IMR-90 (cell line): ENCODE results near the gene RAD21L1. TPM values are rescaled to one million over a fixed set of nuclear protein-coding genes. Genes with fewer than 3 reads are reported as not detected.

Experiments
- ATAC-seq: fragments of 200-7000 bp; cut with Tn5 transposase; 2 replicates; pipeline ENCODE4 v1.9.1; 2020; ENCODE audit warnings: low read depth, mild to moderate bottlenecking, moderate library complexity
- BruUV-seq: library from RNA; stranded (reverse); fragments of 400-500 nt; replicated peaks from 2 replicates; lab custom pipeline; 2021; lab: Mats Ljungman, UMichigan
- CTCF ChIA-PET: fragments of 300-600 bp; formaldehyde crosslinking; extraction: SDS; loops from one replicate; lab custom pipeline; 2021; ENCODE audit warnings: antibody characterized with exemption; lab: Yijun Ruan, JAX
- POLR2A ChIA-PET: fragments of 300-600 bp; sonication (Branson Sonifier 250); formaldehyde crosslinking; loops from one replicate; lab custom pipeline; 2022; ENCODE audit warnings: antibody characterized with exemption; ENCODE audit not compliant: unreplicated experiment; lab: Charles Lee
- DNase-seq: peaks from one replicate; pipeline ENCODE4 v3.0.0; 2013
- H2AFZ ChIP-seq: replicated peaks from 2 replicates; pipeline ENCODE3; 2013; ENCODE audit warnings: low read length, mild to moderate bottlenecking; ENCODE audit not compliant: poor library complexity
- H2AK5ac ChIP-seq: 2 replicates; pipeline ENCODE4 v1.6.1; 2013; ENCODE audit warnings: low read depth, low read length, inconsistent platforms
- H2AK9ac ChIP-seq: replicated peaks from 2 replicates; pipeline ENCODE3; 2013; ENCODE audit warnings: mild to moderate bottlenecking, low read depth, low read length, moderate library complexity; ENCODE audit not compliant: poor library complexity
- H2BK120ac ChIP-seq: 2 replicates; pipeline ENCODE4 v1.6.1; 2013; ENCODE audit warnings: low read depth, low read length, inconsistent platforms
- H2BK15ac ChIP-seq: 3 replicates; pipeline ENCODE4 v1.6.1; 2013; ENCODE audit warnings: low read depth, low read length, inconsistent platforms
- H2BK20ac ChIP-seq: 2 replicates; pipeline ENCODE4 v1.6.1; 2013; ENCODE audit warnings: low read depth, mild to moderate bottlenecking, inconsistent platforms, low read length, moderate library complexity
- H2BK5ac ChIP-seq: 2 replicates; pipeline ENCODE4 v1.6.1; 2013; ENCODE audit warnings: mild to moderate bottlenecking, low read depth, low read length, inconsistent platforms; ENCODE audit not compliant: poor library complexity, severe bottlenecking
- H3K14ac ChIP-seq: replicated peaks from 2 replicates; pipeline ENCODE4 v1.6.1; 2013; ENCODE audit warnings: low read depth, low read length, inconsistent platforms
- H3K18ac ChIP-seq: 2 replicates; pipeline ENCODE4 v1.6.1; 2013; ENCODE audit warnings: low read depth, low read length, control low read depth
- H3K23ac ChIP-seq: 2 replicates; pipeline ENCODE4 v1.6.1; 2013; ENCODE audit warnings: low read depth, low read length, inconsistent platforms
- H3K27ac ChIP-seq: 2 replicates; pipeline ENCODE4 v1.5.1; 2013; ENCODE audit warnings: mild to moderate bottlenecking, control low read depth, low read length; ENCODE audit not compliant: insufficient read depth
- H3K27me3 ChIP-seq: 2 replicates; pipeline ENCODE4 v1.6.1; 2013; ENCODE audit warnings: low read length; ENCODE audit not compliant: control insufficient read depth, insufficient read depth
- H3K36me3 ChIP-seq: 2 replicates; pipeline ENCODE4 v1.6.1; 2013; ENCODE audit warnings: low read length, mixed read lengths; ENCODE audit not compliant: control insufficient read depth, insufficient read depth
- H3K4ac ChIP-seq: 2 replicates; pipeline ENCODE4 v1.6.1; 2013; ENCODE audit warnings: low read depth, low read length, inconsistent platforms
- H3K4me1 ChIP-seq: 2 replicates; pipeline ENCODE4 v1.6.1; 2013; ENCODE audit warnings: low read length, mixed read lengths; ENCODE audit not compliant: control insufficient read depth, insufficient read depth
- H3K4me2 ChIP-seq: 2 replicates; pipeline ENCODE4 v1.6.1; 2013; ENCODE audit warnings: low read depth, mild to moderate bottlenecking, control low read depth, low read length, moderate library complexity
- H3K4me3 ChIP-seq: 2 replicates; pipeline ENCODE4 v1.5.1; 2013; ENCODE audit warnings: low read depth, mild to moderate bottlenecking, control low read depth, low read length, moderate library complexity; ENCODE audit not compliant: insufficient read depth
- H3K56ac ChIP-seq: 2 replicates; pipeline ENCODE4 v1.6.1; 2013; ENCODE audit warnings: low read length, inconsistent platforms; ENCODE audit not compliant: insufficient read depth; ENCODE audit errors: extremely low read depth
- H3K79me1 ChIP-seq, 2 experiments: 2 replicates each; pipeline ENCODE4 v1.6.1; 2013; ENCODE audit warnings: low read length in 2 of 2, inconsistent platforms in 1 of 2, low read depth in 1 of 2
- H3K9ac ChIP-seq: 2 replicates; pipeline ENCODE4 v1.6.1; 2013; ENCODE audit warnings: low read depth, low read length, control low read depth
- H3K9me1 ChIP-seq: 2 replicates; pipeline ENCODE4 v1.6.1; 2013; ENCODE audit warnings: low read length, inconsistent platforms; ENCODE audit not compliant: insufficient read depth
- H3K9me3 ChIP-seq: 2 replicates; pipeline ENCODE4 v1.6.1; 2013; ENCODE audit warnings: low read length; ENCODE audit not compliant: control insufficient read depth, insufficient read depth
- H4K20me1 ChIP-seq: 2 replicates; pipeline ENCODE4 v1.6.1; 2013; ENCODE audit warnings: low read length, inconsistent platforms; ENCODE audit not compliant: insufficient read depth
- H4K5ac ChIP-seq: 2 replicates; pipeline ENCODE4 v1.6.1; 2013; ENCODE audit warnings: mild to moderate bottlenecking, low read depth, low read length, control low read depth
- H4K8ac ChIP-seq, 2 experiments: 2 replicates each; pipeline ENCODE4 v1.6.1; 2013; ENCODE audit warnings: low read depth in 2 of 2, low read length in 2 of 2, control low read depth in 1 of 2, inconsistent platforms in 1 of 2
- H4K91ac ChIP-seq: 2 replicates; pipeline ENCODE4 v1.6.1; 2013; ENCODE audit warnings: low read depth, low read length, inconsistent platforms; ENCODE audit not compliant: insufficient read depth
- BHLHE40 ChIP-seq: fragments of 150-350 bp; IDR thresholded peaks from 2 replicates; pipeline ENCODE4 v1.6.1; 2016; ENCODE audit warnings: mild to moderate bottlenecking, low read depth, low read length
- CEBPB ChIP-seq: IDR thresholded peaks from 2 replicates; pipeline ENCODE4 v1.6.1; 2012; ENCODE audit warnings: low read depth, low read length, improper control_type of control experiment
- CHD1 ChIP-seq: IDR thresholded peaks from 2 replicates; pipeline ENCODE4 v1.6.1; 2012; ENCODE audit warnings: low read depth, low read length, improper control_type of control experiment
- MXI1 ChIP-seq: IDR thresholded peaks from 2 replicates; pipeline ENCODE4 v1.6.1; 2012; ENCODE audit warnings: low read depth, mild to moderate bottlenecking, low read length, moderate library complexity, borderline replicate concordance
- RCOR1 ChIP-seq: IDR thresholded peaks from 2 replicates; pipeline ENCODE4 v1.6.1; 2012; ENCODE audit warnings: mild to moderate bottlenecking, low read length, improper control_type of control experiment; ENCODE audit not compliant: insufficient replicate concordance
- SMC3 ChIP-seq: fragments of 150-350 bp; IDR thresholded peaks from 2 replicates; pipeline ENCODE4 v1.6.1; 2016; ENCODE audit warnings: low read depth, mild to moderate bottlenecking, antibody characterized with exemption, low read length, moderate library complexity
- WGBS, 2 experiments: methylation state at CpG; one replicate each; pipeline versions ENCODE4 v1.1.5 to v1.1.7; 2013; ENCODE audit warnings: missing lambda C conversion rate in 2 of 2; ENCODE audit not compliant: insufficient read length in 1 of 2; ENCODE audit errors: extremely low coverage in 2 of 2; 5-methylcytosine and 5-hydroxymethylcytosine counted together
- dilution Hi-C: fragments of 300-500 bp; cut with HindIII; formaldehyde crosslinking; loops from one replicate; pipeline ENCODE4 v1.14.3; 2018; ENCODE audit warnings: low sequenced_read_pairs; ENCODE audit not compliant: unreplicated experiment
- in situ Hi-C: fragments of 300-500 bp; cut with MboI; formaldehyde crosslinking; loops from 3 replicates; pipeline ENCODE4 v1.14.3; 2019; ENCODE audit warnings: low sequenced_read_pairs, inconsistent platforms, mixed read lengths
- intact Hi-C: fragments of 100-400 bp; cut with micrococcal nuclease; formaldehyde crosslinking; loops from 2 replicates; pipeline ENCODE4 v1.10.0; 2022
- polyA plus RNA-seq, 3 experiments: library from polyadenylated mRNA; depleted of rRNA; stranded (reverse); fragments of >200 nt; gene quantifications; 2 replicates each; pipeline ENCODE4 v1.2.3, GENCODE V29; 2012; ENCODE audit warnings: low replicate concordance in 1 of 3
- total RNA-seq: library from RNA; depleted of rRNA; stranded (reverse); fragments of >200 nt; gene quantifications from 2 replicates; pipeline ENCODE4 v1.2.3, GENCODE V29; 2012
- TF ChIP-seq, protein P1 (sequence below): conservative IDR thresholded peaks from 2 replicates; pipeline ENCODE4 v1.5.1; 2012; ENCODE audit warnings: mild to moderate bottlenecking, low read depth, low read length, improper control_type of control experiment

The RAD21L1 gene
- total and polyA plus RNA-seq, 2 of the 4 experiments (the other 2 are of a cell fraction): not detected

DNA sequence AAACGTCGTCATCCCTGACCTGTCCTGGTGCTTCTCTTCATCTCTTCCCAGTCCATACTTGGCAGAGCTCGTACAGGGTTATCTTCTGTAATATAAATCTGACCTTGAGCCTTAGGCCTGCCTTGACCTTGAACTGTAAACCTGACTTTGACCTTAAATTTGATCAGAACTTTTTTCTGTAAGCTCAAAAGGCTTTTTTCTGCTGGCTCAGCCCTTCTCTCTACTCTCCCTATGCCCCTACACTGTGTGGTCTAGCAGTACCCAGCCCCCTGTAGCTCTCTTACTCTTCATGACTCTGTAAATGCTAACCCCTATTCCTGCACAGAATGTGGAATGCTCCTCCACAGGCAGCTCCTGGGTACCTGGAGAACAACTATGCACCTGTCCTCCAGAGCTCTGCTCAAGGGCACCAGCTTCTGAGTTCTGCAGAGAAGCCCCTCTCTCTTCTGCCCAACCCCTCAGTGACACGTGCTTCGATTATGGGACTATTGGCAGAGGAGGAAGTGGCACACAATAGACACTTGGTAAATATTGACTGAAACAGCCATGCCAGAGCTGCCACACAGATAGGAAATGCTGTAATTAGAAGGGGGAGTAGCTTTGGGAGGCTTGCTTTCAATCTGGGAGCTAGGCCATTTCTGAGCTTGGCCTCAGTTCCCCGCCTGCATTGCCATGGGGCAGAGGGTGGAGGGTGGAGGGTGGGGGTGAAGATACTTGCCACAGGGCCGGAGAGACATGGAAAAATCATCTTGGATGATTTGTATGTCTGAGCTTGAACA lies 55.6 kb downstream of the RAD21L1 start (continued):
- TF ChIP-seq CEBPB: no peak

DNA sequence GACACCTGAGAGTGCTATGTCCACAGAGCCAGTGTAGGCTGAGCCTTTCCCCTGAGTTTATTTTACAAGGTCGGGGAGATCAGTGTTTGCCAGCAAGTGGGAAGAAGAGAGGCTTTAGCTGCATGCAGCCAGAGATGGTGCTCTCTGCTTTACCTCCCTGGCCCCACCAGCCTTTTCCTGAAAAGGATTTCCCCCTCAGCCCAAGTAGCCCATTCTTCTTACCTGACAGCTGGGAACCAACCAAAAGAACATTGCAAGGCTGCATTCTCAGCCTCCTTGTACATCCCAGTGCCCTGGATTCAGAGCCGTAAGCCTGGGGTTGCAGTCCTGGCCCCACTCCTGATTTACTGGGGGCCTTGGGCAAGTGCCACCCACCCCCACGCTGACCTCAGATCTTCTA lies 57.1 kb downstream of the RAD21L1 start:
- no peak overlapping the region for H3K23ac ChIP-seq
- peaks cover 8% of the 10 kb centered on the region; the same call in 1 of the 2 replicates for H3K4me1 ChIP-seq
- H3K9me3 ChIP-seq: no peaks in the 10 kb centered on the region
- no peak overlapping the region for H4K5ac ChIP-seq
- in situ Hi-C loops: no loop called here
- no peak overlapping the region for H3K4ac ChIP-seq
- peaks cover 4 to 16% of the 10 kb centered on the region in 2 experiments; a peak in 3 of 4 replicates for H3K79me1 ChIP-seq
- ChIA-PET POLR2A (no interaction called here), CTCF (interaction anchor here (1.0 to 1.5 kb wide), 2 partner anchors 8 to 10 kb away, joined by 3 to 4 read pairs; no protein-coding TSS in a partner anchor)
- WGBS, 2 experiments: 80% methylated on average over 2 of the region's 3 CpGs; no CpG with 5 or more reads in 1 of the 2 experiments
- no peak overlapping the region for H3K18ac ChIP-seq
- no peak overlapping the region for H3K14ac ChIP-seq
- no peak overlapping the region for H4K8ac ChIP-seq
- no peak overlapping the region for H3K27ac ChIP-seq
- H2BK5ac ChIP-seq: no peak overlapping the region
- H4K91ac ChIP-seq: no peak overlapping the region
- H3K27me3 ChIP-seq: no peaks in the 10 kb centered on the region
- intact Hi-C loops: no loop called here
- H2BK20ac ChIP-seq: no peak overlapping the region
- dilution Hi-C loops: no loop called here
- no peak overlapping the region for H2AFZ ChIP-seq
- DNase-seq: no peak
- H2AK9ac ChIP-seq: no peak overlapping the region
- H3K4me3 ChIP-seq: no peak overlapping the region
- peaks cover 16% of the 10 kb centered on the region for H3K9me1 ChIP-seq
- H3K4me2 ChIP-seq: no peak overlapping the region
- no peak overlapping the region for H2BK15ac ChIP-seq
- H2BK120ac ChIP-seq: no peak overlapping the region
- H4K20me1 ChIP-seq: peaks cover 13% of the 10 kb centered on the region; the same call in 1 of the 2 replicates
- no peak overlapping the region for H3K56ac ChIP-seq
- no TSS peak for BruUV-seq
- H3K9ac ChIP-seq: no peak overlapping the region
- no peak for ATAC-seq
- H3K36me3 ChIP-seq: no peaks in the 10 kb centered on the region; the same call in 1 of the 2 replicates
- no peak for TF ChIP-seq CEBPB
- no peak for TF ChIP-seq RCOR1
- no peak for TF ChIP-seq MXI1
- no peak for TF ChIP-seq BHLHE40
- TF ChIP-seq CHD1: no peak
- TF ChIP-seq SMC3: no peak
- TF ChIP-seq, protein P1, sequence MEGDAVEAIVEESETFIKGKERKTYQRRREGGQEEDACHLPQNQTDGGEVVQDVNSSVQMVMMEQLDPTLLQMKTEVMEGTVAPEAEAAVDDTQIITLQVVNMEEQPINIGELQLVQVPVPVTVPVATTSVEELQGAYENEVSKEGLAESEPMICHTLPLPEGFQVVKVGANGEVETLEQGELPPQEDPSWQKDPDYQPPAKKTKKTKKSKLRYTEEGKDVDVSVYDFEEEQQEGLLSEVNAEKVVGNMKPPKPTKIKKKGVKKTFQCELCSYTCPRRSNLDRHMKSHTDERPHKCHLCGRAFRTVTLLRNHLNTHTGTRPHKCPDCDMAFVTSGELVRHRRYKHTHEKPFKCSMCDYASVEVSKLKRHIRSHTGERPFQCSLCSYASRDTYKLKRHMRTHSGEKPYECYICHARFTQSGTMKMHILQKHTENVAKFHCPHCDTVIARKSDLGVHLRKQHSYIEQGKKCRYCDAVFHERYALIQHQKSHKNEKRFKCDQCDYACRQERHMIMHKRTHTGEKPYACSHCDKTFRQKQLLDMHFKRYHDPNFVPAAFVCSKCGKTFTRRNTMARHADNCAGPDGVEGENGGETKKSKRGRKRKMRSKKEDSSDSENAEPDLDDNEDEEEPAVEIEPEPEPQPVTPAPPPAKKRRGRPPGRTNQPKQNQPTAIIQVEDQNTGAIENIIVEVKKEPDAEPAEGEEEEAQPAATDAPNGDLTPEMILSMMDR: no peak
- no peak overlapping the region for H2AK5ac ChIP-seq
